ENCODE data around the gene NEURL2. TPM values are rescaled to one million over a fixed set of nuclear protein-coding genes. Genes with fewer than 3 reads are reported as not detected.

NEURL2 gene
- total RNA-seq, 2 donors from 2014 or later = 9.8 to 11.3 TPM

- TF ChIP-seq CTCF (IDR thresholded peaks at IDR 0.05) (no peak), POLR2A (IDR thresholded peaks at IDR 0.05) (no peak), POLR2AphosphoS5 (IDR thresholded peaks at IDR 0.05) (no peak)
- Histone ChIP-seq H3K4me3 (no peak overlapping the region), H3K36me3 (peaks cover 0 to 4% of the 10 kb centered on the region in 2 donors), H3K4me1 (replicated peaks) (peaks cover 14% of the 10 kb centered on the region), H3K27me3 (replicated peaks; ENCODE audit: insufficient read depth) (no peaks in the 10 kb centered on the region), H3K9me3 (no peaks in the 10 kb centered on the region), H3K27ac (no peak overlapping the region)
- WGBS = 57% methylated on average over 2 of the region's 2 CpGs
- DNase-seq (ENCODE audit: low spot score) = no peak
- intact Hi-C loops (cut with DNase I) = no loop called here
Measured at GRCh38 chr20:45853484-45853883, 37.5 kb downstream of the NEURL2 start.

- intact Hi-C loops (cut with DNase I) = no loop called here
- Histone ChIP-seq H3K27ac (no peak overlapping the region), H3K36me3 (peaks cover 0 to 12% of the 10 kb centered on the region in 2 donors), H3K9me3 (no peaks in the 10 kb centered on the region), H3K4me1 (replicated peaks) (peaks cover 14% of the 10 kb centered on the region), H3K4me3 (no peak overlapping the region), H3K27me3 (replicated peaks; ENCODE audit: insufficient read depth) (no peaks in the 10 kb centered on the region)
- WGBS = 87% methylated on average over 6 of the region's 6 CpGs
- no peak for TF ChIP-seq CTCF (IDR thresholded peaks at IDR 0.05)
- TF ChIP-seq POLR2AphosphoS5 (IDR thresholded peaks at IDR 0.05) = no peak
- no peak for TF ChIP-seq POLR2A (IDR thresholded peaks at IDR 0.05)
- no peak for DNase-seq (ENCODE audit: low spot score)
Measured at GRCh38 chr20:45852326-45852725, 38.7 kb downstream of the NEURL2 start.

- peaks cover 14% of the 10 kb centered on the region for H3K4me1 ChIP-seq (replicated peaks)
- TF ChIP-seq CTCF (IDR thresholded peaks at IDR 0.05) (no peak), POLR2A (IDR thresholded peaks at IDR 0.05) (no peak), POLR2AphosphoS5 (IDR thresholded peaks at IDR 0.05) (no peak)
Measured at GRCh38 chr20:45851501-45851900, 39.5 kb downstream of the NEURL2 start.

GRCh38 chr20:45850926-45851325, 40.1 kb downstream of the NEURL2 start:
- Histone ChIP-seq H3K27me3 (replicated peaks; ENCODE audit: insufficient read depth) (no peaks in the 10 kb centered on the region), H3K27ac (no peak overlapping the region), H3K4me1 (replicated peaks) (peaks cover 8% of the 10 kb centered on the region), H3K4me3 (no peak overlapping the region), H3K9me3 (no peaks in the 10 kb centered on the region), H3K36me3 (peaks cover 0 to 12% of the 10 kb centered on the region in 2 donors)
- TF ChIP-seq CTCF (IDR thresholded peaks at IDR 0.05) (no peak), POLR2AphosphoS5 (IDR thresholded peaks at IDR 0.05) (no peak), POLR2A (IDR thresholded peaks at IDR 0.05) (no peak)
- 94% methylated on average over 1 of the region's 1 CpG for WGBS
- intact Hi-C loops (cut with DNase I) = no loop called here
- no peak for DNase-seq (ENCODE audit: low spot score)

More at GRCh38 chr20:45851501-45851900, 39.5 kb downstream of the NEURL2 start:
- H3K27ac ChIP-seq = no peak overlapping the region
- H3K27me3 ChIP-seq (replicated peaks; ENCODE audit: insufficient read depth) = no peaks in the 10 kb centered on the region
- H3K4me3 ChIP-seq = no peak overlapping the region
- intact Hi-C loops (cut with DNase I) = no loop called here
- H3K9me3 ChIP-seq = no peaks in the 10 kb centered on the region
- DNase-seq (ENCODE audit: low spot score) = no peak
- H3K36me3 ChIP-seq = peaks cover 0 to 12% of the 10 kb centered on the region in 2 donors

- no peak for DNase-seq (ENCODE audit: low spot score)
- H3K27ac ChIP-seq = no peak overlapping the region
- H3K36me3 ChIP-seq = peaks cover 0 to 12% of the 10 kb centered on the region in 2 donors
- no peaks in the 10 kb centered on the region for H3K27me3 ChIP-seq (replicated peaks; ENCODE audit: insufficient read depth)
- H3K4me3 ChIP-seq = no peak overlapping the region
- no peaks in the 10 kb centered on the region for H3K9me3 ChIP-seq
- H3K4me1 ChIP-seq (replicated peaks) = peaks cover 1% of the 10 kb centered on the region
- 95% methylated on average over 2 of the region's 2 CpGs for WGBS
- intact Hi-C loops (cut with DNase I) = no loop called here
- TF ChIP-seq POLR2A (IDR thresholded peaks at IDR 0.05) = no peak
- TF ChIP-seq CTCF (IDR thresholded peaks at IDR 0.05) = no peak
- no peak for TF ChIP-seq POLR2AphosphoS5 (IDR thresholded peaks at IDR 0.05)
Measured at GRCh38 chr20:45850238-45850637, 40.8 kb downstream of the NEURL2 start.
